Uterus (tissue), 4 donors: ENCODE data around the gene DUSP10. TPM values are rescaled to one million over a fixed set of nuclear protein-coding genes. Genes with fewer than 3 reads are reported as not detected.
A peak's percentile ranks its signal among the peaks of the same experiment; 100 is the strongest.

ENCODE experiments used
- DNase-seq, 2 donors: peaks; one replicate each; pipeline ENCODE4 v3.0.0-alpha.2; 2019 to 2020
- H3K27ac ChIP-seq, 2 donors: fragments of 200-600 bp; sonication (generic); 1 replicate in 1 of 2; 2 replicates in 1 of 2; pipeline ENCODE4 v1.5.1; 2016 to 2018
- H3K27me3 ChIP-seq, 2 donors: fragments of 200-600 bp; sonication (generic); one replicate each; pipeline ENCODE4 v1.5.1; 2018 to 2019; ENCODE audit warnings: control low read depth in 1 of 2
- H3K36me3 ChIP-seq, 2 donors: fragments of 200-600 bp; sonication (generic); one replicate each; pipeline ENCODE4 v1.5.1; 2019; ENCODE audit warnings: control low read depth in 1 of 2
- H3K4me1 ChIP-seq, 2 donors: fragments of 200-600 bp; sonication (generic); one replicate each; pipeline ENCODE4 v1.5.1; 2018 to 2019; ENCODE audit warnings: control low read depth in 1 of 2
- H3K4me3 ChIP-seq, 2 donors: fragments of 200-600 bp; sonication (generic); 1 replicate in 1 of 2; 2 replicates in 1 of 2; pipeline ENCODE4 v1.5.1; 2018 to 2019; ENCODE audit warnings: mild to moderate bottlenecking in 1 of 2
- H3K9me3 ChIP-seq, 2 donors: fragments of 200-600 bp; sonication (generic); one replicate each; pipeline ENCODE4 v1.5.1; 2019; ENCODE audit warnings: control low read depth in 1 of 2
- CTCF ChIP-seq, 4 experiments: fragments of 200-600 bp in 2 of 4; fragments of 450-650 bp in 2 of 4; sonication (generic) in 2 of 4; IDR thresholded peaks; one replicate each; pipeline ENCODE4 v1.5.1; 2016 to 2019; ENCODE audit warnings: antibody characterized with exemption in 4 of 4, mild to moderate bottlenecking in 2 of 4, moderate library complexity in 1 of 4
- POLR2A ChIP-seq, 2 donors: fragments of 450-650 bp; IDR thresholded peaks; one replicate each; pipeline ENCODE4 v1.6.1; 2016; ENCODE audit warnings: antibody characterized with exemption in 2 of 2, mild to moderate bottlenecking in 1 of 2, moderate library complexity in 1 of 2
- intact Hi-C: fragments of 100-400 bp; cut with DNase I; formaldehyde crosslinking; loops from one replicate; pipeline ENCODE4 v1.15.1; 2023; ENCODE audit warnings: low total_unique reads
- total RNA-seq, 4 donors: library from RNA; depleted of rRNA in 3 of 4; stranded (reverse); fragments of >200 nt in 3 of 4; gene quantifications; one replicate each; pipeline versions ENCODE4 v1.1.0 to v1.2.4, GENCODE V29; 2014 to 2023
- donor health status: DM: yes; HTN: yes; CAD: no.

Gene DUSP10
- total RNA-seq, 4 donors from 2014 or later, result 0.26 to 10.9 (median 5.5) TPM

- peaks cover 0 to 3% of the 10 kb centered on the region in 2 donors for H3K4me1 ChIP-seq
- DNase-seq, result no peak
- TF ChIP-seq POLR2A (IDR thresholded peaks at IDR 0.05) (no peak), CTCF (IDR thresholded peaks at IDR 0.05) (no peak)
- H3K9me3 ChIP-seq, result no peaks in the 10 kb centered on the region
- intact Hi-C loops, result no loop called here
- H3K27ac ChIP-seq, result peak overlapping the region in 1 of 2 donors; percentile 63
- H3K27me3 ChIP-seq, result no peaks in the 10 kb centered on the region
- H3K4me3 ChIP-seq, result no peak overlapping the region
- H3K36me3 ChIP-seq, result no peaks in the 10 kb centered on the region
These were observed 24.4 kb downstream of the DUSP10 start for GRCh38 chr1:221717485-221717853.

GRCh38 chr1:221716713-221717484 is 25.0 kb downstream of the DUSP10 start:
- no peaks in the 10 kb centered on the region for H3K36me3 ChIP-seq
- no peaks in the 10 kb centered on the region for H3K27me3 ChIP-seq
- DNase-seq, result no peak
- H3K27ac ChIP-seq, result peak overlapping the region in 1 of 2 donors; percentile 63
- H3K4me1 ChIP-seq, result peaks cover 0 to 3% of the 10 kb centered on the region in 2 donors
- no peaks in the 10 kb centered on the region for H3K9me3 ChIP-seq
- H3K4me3 ChIP-seq, result no peak overlapping the region
- intact Hi-C loops, result no loop called here
- TF ChIP-seq CTCF (IDR thresholded peaks at IDR 0.05) (no peak), POLR2A (IDR thresholded peaks at IDR 0.05) (no peak)

- intact Hi-C loops, result no loop called here
These were observed 26.3 kb downstream of the DUSP10 start for GRCh38 chr1:221715321-221716169.

GRCh38 chr1:221714227-221715152 is 27.4 kb downstream of the DUSP10 start:
- H3K4me1 ChIP-seq, result peaks cover 0 to 3% of the 10 kb centered on the region in 2 donors
- intact Hi-C loops, result no loop called here

More at GRCh38 chr1:221715321-221716169, 26.3 kb downstream of the DUSP10 start:
- Histone ChIP-seq H3K4me3 (no peak overlapping the region), H3K27ac (no peak overlapping the region), H3K9me3 (no peaks in the 10 kb centered on the region), H3K36me3 (no peaks in the 10 kb centered on the region), H3K27me3 (no peaks in the 10 kb centered on the region), H3K4me1 (peaks cover 0 to 3% of the 10 kb centered on the region in 2 donors)
- no peak for TF ChIP-seq CTCF (IDR thresholded peaks at IDR 0.05)
- TF ChIP-seq POLR2A (IDR thresholded peaks at IDR 0.05), result no peak
- DNase-seq, result no peak

More at GRCh38 chr1:221714227-221715152, 27.4 kb downstream of the DUSP10 start:
- H3K9me3 ChIP-seq, result no peaks in the 10 kb centered on the region
- no peak for DNase-seq
- no peak overlapping the region for H3K4me3 ChIP-seq
- no peaks in the 10 kb centered on the region for H3K36me3 ChIP-seq
- no peak overlapping the region for H3K27ac ChIP-seq
- TF ChIP-seq CTCF (IDR thresholded peaks at IDR 0.05) (no peak), POLR2A (IDR thresholded peaks at IDR 0.05) (no peak)
- no peaks in the 10 kb centered on the region for H3K27me3 ChIP-seq
